Endothelial cell of umbilical vein (primary cell): ENCODE measurements around the gene CRHR1.

Experiments
- EZH2 ChIP-seq: IDR thresholded peaks from 2 replicates; pipeline ENCODE4 v1.6.1; 2012; ENCODE audit warnings: borderline replicate concordance, low read depth, mild to moderate bottlenecking, moderate library complexity, low read length, inconsistent platforms; ENCODE audit not compliant: severe bottlenecking
- JUN ChIP-seq: IDR thresholded peaks from 2 replicates; pipeline ENCODE4 v1.6.1; 2011; ENCODE audit warnings: borderline replicate concordance, low read depth; ENCODE audit not compliant: insufficient read length, insufficient read depth
- MYC ChIP-seq: IDR thresholded peaks from one replicate; pipeline ENCODE4 v1.6.1; 2011; ENCODE audit warnings: mild to moderate bottlenecking, low read depth, low read length
- POLR2A ChIP-seq: IDR thresholded peaks from 2 replicates; pipeline ENCODE4 v1.6.1; 2012; ENCODE audit warnings: low read depth, mild to moderate bottlenecking, control low read depth, low read length
- TF ChIP-seq, protein P1 (sequence below), 2 donors: IDR thresholded peaks; 1 replicate in 1 of 2; 2 replicates in 1 of 2; pipeline ENCODE4 v1.5.1; 2011; ENCODE audit warnings: low read length in 2 of 2, mild to moderate bottlenecking in 2 of 2, moderate library complexity in 2 of 2, control low read depth in 1 of 2, inconsistent platforms in 1 of 2, low read depth in 1 of 2; ENCODE audit not compliant: insufficient read depth in 1 of 2; ENCODE audit errors: extremely low read depth in 1 of 2

- TF ChIP-seq, protein P1, sequence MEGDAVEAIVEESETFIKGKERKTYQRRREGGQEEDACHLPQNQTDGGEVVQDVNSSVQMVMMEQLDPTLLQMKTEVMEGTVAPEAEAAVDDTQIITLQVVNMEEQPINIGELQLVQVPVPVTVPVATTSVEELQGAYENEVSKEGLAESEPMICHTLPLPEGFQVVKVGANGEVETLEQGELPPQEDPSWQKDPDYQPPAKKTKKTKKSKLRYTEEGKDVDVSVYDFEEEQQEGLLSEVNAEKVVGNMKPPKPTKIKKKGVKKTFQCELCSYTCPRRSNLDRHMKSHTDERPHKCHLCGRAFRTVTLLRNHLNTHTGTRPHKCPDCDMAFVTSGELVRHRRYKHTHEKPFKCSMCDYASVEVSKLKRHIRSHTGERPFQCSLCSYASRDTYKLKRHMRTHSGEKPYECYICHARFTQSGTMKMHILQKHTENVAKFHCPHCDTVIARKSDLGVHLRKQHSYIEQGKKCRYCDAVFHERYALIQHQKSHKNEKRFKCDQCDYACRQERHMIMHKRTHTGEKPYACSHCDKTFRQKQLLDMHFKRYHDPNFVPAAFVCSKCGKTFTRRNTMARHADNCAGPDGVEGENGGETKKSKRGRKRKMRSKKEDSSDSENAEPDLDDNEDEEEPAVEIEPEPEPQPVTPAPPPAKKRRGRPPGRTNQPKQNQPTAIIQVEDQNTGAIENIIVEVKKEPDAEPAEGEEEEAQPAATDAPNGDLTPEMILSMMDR (IDR thresholded peaks at IDR 0.05; ENCODE audit: extremely low read depth in 1 of 2, insufficient read depth in 1 of 2, low read depth in 1 of 2, low read length in 2 of 2) = no peak
- TF ChIP-seq EZH2 = no peak
- no peak for TF ChIP-seq POLR2A
- TF ChIP-seq JUN = no peak
- no peak for TF ChIP-seq MYC
Observed at GRCh38 chr17:45808845-45809244, 24.7 kb downstream of the CRHR1 start.
